HepG2 (cell line): ENCODE data around the gene NEDD4L. TPM values are rescaled to one million over a fixed set of nuclear protein-coding genes. Genes with fewer than 3 reads are reported as not detected.
A peak's percentile ranks its signal among the peaks of the same experiment; 100 is the strongest.

Experiments
- MTF1 ChIP-seq: sonication (generic); formaldehyde crosslinking; IDR thresholded peaks from 2 replicates; pipeline ENCODE4 v1.5.0; 2020; ENCODE audit warnings: missing genetic modification reagents
- PTBP1 ChIP-seq: fragments of 200-400 bp; formaldehyde crosslinking; IDR thresholded peaks from 2 replicates; pipeline ENCODE4 v1.6.1; 2018; ENCODE audit warnings: low read length, low read depth; ENCODE audit not compliant: poor library complexity, severe bottlenecking
- SIN3A ChIP-seq: IDR thresholded peaks from 2 replicates; pipeline ENCODE4 v1.6.1; 2011; ENCODE audit warnings: low read depth, mild to moderate bottlenecking, control low read depth, low read length, borderline replicate concordance
- TCF12 ChIP-seq, 2 experiments: fragments of 450-650 bp in 1 of 2; sonication (generic) in 1 of 2; formaldehyde crosslinking in 1 of 2; IDR thresholded peaks; 2 replicates each; pipeline versions ENCODE4 v1.6.1 to v1.8.0; 2017 to 2022; ENCODE audit warnings: antibody characterized with exemption in 1 of 2, mild to moderate bottlenecking in 1 of 2, missing genetic modification reagents in 1 of 2, moderate library complexity in 1 of 2
- ZMYM2 ChIP-seq: sonication (generic); formaldehyde crosslinking; IDR thresholded peaks from 2 replicates; pipeline ENCODE4 v1.8.0; 2022; ENCODE audit warnings: mild to moderate bottlenecking, missing genetic modification reagents
- ZNF10 ChIP-seq: sonication (generic); formaldehyde crosslinking; IDR thresholded peaks from 2 replicates; pipeline ENCODE4 v1.4.0; 2020; ENCODE audit warnings: mild to moderate bottlenecking, low read depth, missing genetic modification reagents, borderline replicate concordance
- ZNF432 ChIP-seq: sonication (generic); formaldehyde crosslinking; IDR thresholded peaks from 2 replicates; pipeline ENCODE4 v1.5.0; 2020; ENCODE audit warnings: missing genetic modification reagents, mild to moderate bottlenecking, borderline replicate concordance
- ZNF547 ChIP-seq: sonication (generic); formaldehyde crosslinking; IDR thresholded peaks from 2 replicates; pipeline ENCODE4 v1.5.1; 2020; ENCODE audit warnings: mild to moderate bottlenecking, missing genetic modification reagents
- ZNF556 ChIP-seq: sonication (generic); formaldehyde crosslinking; IDR thresholded peaks from 2 replicates; pipeline ENCODE4 v1.4.0; 2020; ENCODE audit warnings: mild to moderate bottlenecking, missing genetic modification reagents, borderline replicate concordance
- ZNF570 ChIP-seq: sonication (generic); formaldehyde crosslinking; IDR thresholded peaks from 2 replicates; pipeline ENCODE4 v1.4.0; 2020; ENCODE audit warnings: mild to moderate bottlenecking, missing genetic modification reagents, borderline replicate concordance
- ZNF572 ChIP-seq: sonication (generic); formaldehyde crosslinking; IDR thresholded peaks from 2 replicates; pipeline ENCODE4 v1.5.1; 2020; ENCODE audit warnings: mild to moderate bottlenecking, missing genetic modification reagents
- polyA plus RNA-seq, 8 experiments: library from polyadenylated mRNA; depleted of rRNA in 3 of 8; stranded (reverse) in 7 of 8; unstranded in 1 of 8; fragments of >200 nt; fragmentation: Illumina TruSeq in 4 of 8; extraction: Trizol in 4 of 8; gene quantifications; 2 replicates each; pipeline versions ENCODE4 v1.2.1 to v1.2.3, GENCODE V29; 2011 to 2016; ENCODE audit warnings: low read depth in 4 of 8, missing spikeins in 1 of 8, mixed read lengths in 1 of 8; ENCODE audit not compliant: insufficient read depth in 1 of 8
- total RNA-seq, 5 experiments: library from RNA; depleted of rRNA; stranded (reverse); fragments of >200 nt; fragmentation: Illumina TruSeq; extraction: Trizol; gene quantifications; 2 replicates each; pipeline ENCODE4 v1.2.3, GENCODE V29; 2016; ENCODE audit warnings: low read depth in 1 of 5
- TF ChIP-seq, protein P1 (sequence below): sonication (generic); formaldehyde crosslinking; IDR thresholded peaks from 2 replicates; pipeline ENCODE4 v1.9.0; 2022; ENCODE audit warnings: low read depth, missing genetic modification reagents
- TF ChIP-seq, protein P2 (sequence below): sonication (generic); formaldehyde crosslinking; IDR thresholded peaks from 2 replicates; pipeline ENCODE4 v1.4.0; 2020; ENCODE audit warnings: mild to moderate bottlenecking, missing genetic modification reagents
- TF ChIP-seq, protein P3 (sequence below): sonication (generic); formaldehyde crosslinking; IDR thresholded peaks from 2 replicates; pipeline ENCODE4 v1.8.0; 2022; ENCODE audit warnings: mild to moderate bottlenecking, missing genetic modification reagents
- TF ChIP-seq, protein P4 (sequence below), 2 experiments: IDR thresholded peaks; 2 replicates each; pipeline ENCODE4 v1.6.1; 2011 to 2012; ENCODE audit warnings: low read length in 2 of 2, borderline replicate concordance in 1 of 2, low read depth in 1 of 2, mild to moderate bottlenecking in 1 of 2, moderate library complexity in 1 of 2
- TF ChIP-seq, protein P5 (sequence below): fragments of 450-650 bp; IDR thresholded peaks from 2 replicates; pipeline ENCODE4 v1.6.1; 2017

NEDD4L gene
- total and polyA plus RNA-seq, 2 of the 13 experiments (the other 11 are each of a cell fraction or from before 2014, with no cell fraction given), result 168 to 390 TPM

DNA sequence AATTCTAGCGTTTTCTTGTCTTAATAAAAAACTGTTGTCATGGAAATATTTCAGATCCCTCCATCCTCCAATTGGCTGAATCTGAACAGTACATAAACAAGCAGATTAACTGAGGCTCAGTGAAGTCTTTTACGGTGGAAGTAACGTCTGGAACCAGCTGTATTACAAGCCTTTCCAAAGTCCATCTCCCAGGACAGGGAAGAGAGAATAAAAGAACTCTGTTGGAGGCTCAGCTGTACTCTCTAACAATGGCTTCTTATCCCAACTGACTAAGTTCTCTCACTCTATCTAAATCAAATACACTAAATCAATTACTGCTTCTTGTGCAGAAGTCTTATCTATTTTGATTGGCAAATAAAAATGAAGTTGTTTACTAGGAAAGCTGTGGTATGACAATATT, 19.9 kb upstream of the NEDD4L start (continued):
- no peak for TF ChIP-seq TCF12 (IDR thresholded peaks at IDR 0.05)
- no peak for TF ChIP-seq TCF12 (CRISPR knock-in tag; IDR thresholded peaks at IDR 0.05)
- TF ChIP-seq ZNF432 (CRISPR knock-in tag), result no peak
- TF ChIP-seq PTBP1, result no peak
- no peak for TF ChIP-seq ZNF572 (CRISPR knock-in tag)
- TF ChIP-seq, protein P1, sequence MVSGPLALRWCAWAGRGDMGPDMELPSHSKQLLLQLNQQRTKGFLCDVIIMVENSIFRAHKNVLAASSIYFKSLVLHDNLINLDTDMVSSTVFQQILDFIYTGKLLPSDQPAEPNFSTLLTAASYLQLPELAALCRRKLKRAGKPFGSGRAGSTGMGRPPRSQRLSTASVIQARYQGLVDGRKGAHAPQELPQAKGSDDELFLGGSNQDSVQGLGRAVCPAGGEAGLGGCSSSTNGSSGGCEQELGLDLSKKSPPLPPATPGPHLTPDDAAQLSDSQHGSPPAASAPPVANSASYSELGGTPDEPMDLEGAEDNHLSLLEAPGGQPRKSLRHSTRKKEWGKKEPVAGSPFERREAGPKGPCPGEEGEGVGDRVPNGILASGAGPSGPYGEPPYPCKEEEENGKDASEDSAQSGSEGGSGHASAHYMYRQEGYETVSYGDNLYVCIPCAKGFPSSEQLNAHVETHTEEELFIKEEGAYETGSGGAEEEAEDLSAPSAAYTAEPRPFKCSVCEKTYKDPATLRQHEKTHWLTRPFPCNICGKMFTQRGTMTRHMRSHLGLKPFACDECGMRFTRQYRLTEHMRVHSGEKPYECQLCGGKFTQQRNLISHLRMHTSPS (CRISPR knock-in tag), result no peak
- TF ChIP-seq ZMYM2, result no peak
- TF ChIP-seq, protein P2, sequence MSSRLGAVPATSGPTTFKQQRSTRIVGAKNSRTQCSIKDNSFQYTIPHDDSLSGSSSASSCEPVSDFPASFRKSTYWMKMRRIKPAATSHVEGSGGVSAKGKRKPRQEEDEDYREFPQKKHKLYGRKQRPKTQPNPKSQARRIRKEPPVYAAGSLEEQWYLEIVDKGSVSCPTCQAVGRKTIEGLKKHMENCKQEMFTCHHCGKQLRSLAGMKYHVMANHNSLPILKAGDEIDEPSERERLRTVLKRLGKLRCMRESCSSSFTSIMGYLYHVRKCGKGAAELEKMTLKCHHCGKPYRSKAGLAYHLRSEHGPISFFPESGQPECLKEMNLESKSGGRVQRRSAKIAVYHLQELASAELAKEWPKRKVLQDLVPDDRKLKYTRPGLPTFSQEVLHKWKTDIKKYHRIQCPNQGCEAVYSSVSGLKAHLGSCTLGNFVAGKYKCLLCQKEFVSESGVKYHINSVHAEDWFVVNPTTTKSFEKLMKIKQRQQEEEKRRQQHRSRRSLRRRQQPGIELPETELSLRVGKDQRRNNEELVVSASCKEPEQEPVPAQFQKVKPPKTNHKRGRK (CRISPR knock-in tag), result no peak
- no peak for TF ChIP-seq ZNF570 (CRISPR knock-in tag)
- TF ChIP-seq, protein P3, sequence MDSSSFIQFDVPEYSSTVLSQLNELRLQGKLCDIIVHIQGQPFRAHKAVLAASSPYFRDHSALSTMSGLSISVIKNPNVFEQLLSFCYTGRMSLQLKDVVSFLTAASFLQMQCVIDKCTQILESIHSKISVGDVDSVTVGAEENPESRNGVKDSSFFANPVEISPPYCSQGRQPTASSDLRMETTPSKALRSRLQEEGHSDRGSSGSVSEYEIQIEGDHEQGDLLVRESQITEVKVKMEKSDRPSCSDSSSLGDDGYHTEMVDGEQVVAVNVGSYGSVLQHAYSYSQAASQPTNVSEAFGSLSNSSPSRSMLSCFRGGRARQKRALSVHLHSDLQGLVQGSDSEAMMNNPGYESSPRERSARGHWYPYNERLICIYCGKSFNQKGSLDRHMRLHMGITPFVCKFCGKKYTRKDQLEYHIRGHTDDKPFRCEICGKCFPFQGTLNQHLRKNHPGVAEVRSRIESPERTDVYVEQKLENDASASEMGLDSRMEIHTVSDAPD (CRISPR knock-in tag), result 0 out of 2 replicates have a peak, but pooled peaks have one; percentile 31
- TF ChIP-seq ZNF10 (CRISPR knock-in tag), result no peak
- TF ChIP-seq, protein P4, sequence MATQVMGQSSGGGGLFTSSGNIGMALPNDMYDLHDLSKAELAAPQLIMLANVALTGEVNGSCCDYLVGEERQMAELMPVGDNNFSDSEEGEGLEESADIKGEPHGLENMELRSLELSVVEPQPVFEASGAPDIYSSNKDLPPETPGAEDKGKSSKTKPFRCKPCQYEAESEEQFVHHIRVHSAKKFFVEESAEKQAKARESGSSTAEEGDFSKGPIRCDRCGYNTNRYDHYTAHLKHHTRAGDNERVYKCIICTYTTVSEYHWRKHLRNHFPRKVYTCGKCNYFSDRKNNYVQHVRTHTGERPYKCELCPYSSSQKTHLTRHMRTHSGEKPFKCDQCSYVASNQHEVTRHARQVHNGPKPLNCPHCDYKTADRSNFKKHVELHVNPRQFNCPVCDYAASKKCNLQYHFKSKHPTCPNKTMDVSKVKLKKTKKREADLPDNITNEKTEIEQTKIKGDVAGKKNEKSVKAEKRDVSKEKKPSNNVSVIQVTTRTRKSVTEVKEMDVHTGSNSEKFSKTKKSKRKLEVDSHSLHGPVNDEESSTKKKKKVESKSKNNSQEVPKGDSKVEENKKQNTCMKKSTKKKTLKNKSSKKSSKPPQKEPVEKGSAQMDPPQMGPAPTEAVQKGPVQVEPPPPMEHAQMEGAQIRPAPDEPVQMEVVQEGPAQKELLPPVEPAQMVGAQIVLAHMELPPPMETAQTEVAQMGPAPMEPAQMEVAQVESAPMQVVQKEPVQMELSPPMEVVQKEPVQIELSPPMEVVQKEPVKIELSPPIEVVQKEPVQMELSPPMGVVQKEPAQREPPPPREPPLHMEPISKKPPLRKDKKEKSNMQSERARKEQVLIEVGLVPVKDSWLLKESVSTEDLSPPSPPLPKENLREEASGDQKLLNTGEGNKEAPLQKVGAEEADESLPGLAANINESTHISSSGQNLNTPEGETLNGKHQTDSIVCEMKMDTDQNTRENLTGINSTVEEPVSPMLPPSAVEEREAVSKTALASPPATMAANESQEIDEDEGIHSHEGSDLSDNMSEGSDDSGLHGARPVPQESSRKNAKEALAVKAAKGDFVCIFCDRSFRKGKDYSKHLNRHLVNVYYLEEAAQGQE (IDR thresholded peaks at IDR 0.05; ENCODE audit: borderline replicate concordance in 1 of 2, low read depth in 1 of 2, low read length in 2 of 2), result no peak
- TF ChIP-seq, protein P5, sequence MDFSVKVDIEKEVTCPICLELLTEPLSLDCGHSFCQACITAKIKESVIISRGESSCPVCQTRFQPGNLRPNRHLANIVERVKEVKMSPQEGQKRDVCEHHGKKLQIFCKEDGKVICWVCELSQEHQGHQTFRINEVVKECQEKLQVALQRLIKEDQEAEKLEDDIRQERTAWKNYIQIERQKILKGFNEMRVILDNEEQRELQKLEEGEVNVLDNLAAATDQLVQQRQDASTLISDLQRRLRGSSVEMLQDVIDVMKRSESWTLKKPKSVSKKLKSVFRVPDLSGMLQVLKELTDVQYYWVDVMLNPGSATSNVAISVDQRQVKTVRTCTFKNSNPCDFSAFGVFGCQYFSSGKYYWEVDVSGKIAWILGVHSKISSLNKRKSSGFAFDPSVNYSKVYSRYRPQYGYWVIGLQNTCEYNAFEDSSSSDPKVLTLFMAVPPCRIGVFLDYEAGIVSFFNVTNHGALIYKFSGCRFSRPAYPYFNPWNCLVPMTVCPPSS, result no peak
- TF ChIP-seq MTF1 (CRISPR knock-in tag), result no peak
- no peak for TF ChIP-seq ZNF547 (CRISPR knock-in tag)
- TF ChIP-seq ZNF556, result no peak
- no peak for TF ChIP-seq SIN3A
